Lower leg skin (tissue), 4 donors: Measurements from ENCODE around the gene TP53I13. TPM values are rescaled to one million over a fixed set of nuclear protein-coding genes. Genes with fewer than 3 reads are reported as not detected.

Experiments
- DNase-seq, 2 donors: peaks; one replicate each; pipeline ENCODE4 v3.0.0-alpha.2; 2019; ENCODE audit warnings: low spot score in 2 of 2
- H3K4me3 ChIP-seq: fragments of 200-600 bp; sonication (generic); 2 replicates; pipeline ENCODE4 v1.5.1; 2017; ENCODE audit warnings: mild to moderate bottlenecking, low read depth; ENCODE audit not compliant: poor library complexity, severe bottlenecking
- POLR2A ChIP-seq, 2 donors: fragments of 450-650 bp; IDR thresholded peaks; one replicate each; pipeline ENCODE4 v1.6.1; 2016 to 2017; ENCODE audit warnings: antibody characterized with exemption in 2 of 2, mild to moderate bottlenecking in 1 of 2, moderate library complexity in 1 of 2
- WGBS, 2 donors: methylation state at CpG; one replicate each; pipeline ENCODE4 v1.1.5; 2018; 5-methylcytosine and 5-hydroxymethylcytosine counted together
- intact Hi-C: fragments of 100-400 bp; cut with DNase I; formaldehyde crosslinking; loops from one replicate; pipeline ENCODE4 v1.15.0; 2023; ENCODE audit warnings: low total_unique reads
- total RNA-seq, 4 donors: library from RNA; depleted of rRNA; stranded (reverse); fragments of >200 nt; gene quantifications; one replicate each; pipeline ENCODE4 v1.1.0, GENCODE V29; 2016
- TF ChIP-seq, protein P1 (sequence below), 3 donors: fragments of 450-650 bp; IDR thresholded peaks; one replicate each; pipeline ENCODE4 v1.5.1; 2016; ENCODE audit warnings: antibody characterized with exemption in 3 of 3, mild to moderate bottlenecking in 3 of 3, moderate library complexity in 2 of 3

The TP53I13 gene
- total RNA-seq, 4 donors from 2014 or later = 30.2 to 55.8 (median 34.5) TPM

DNA sequence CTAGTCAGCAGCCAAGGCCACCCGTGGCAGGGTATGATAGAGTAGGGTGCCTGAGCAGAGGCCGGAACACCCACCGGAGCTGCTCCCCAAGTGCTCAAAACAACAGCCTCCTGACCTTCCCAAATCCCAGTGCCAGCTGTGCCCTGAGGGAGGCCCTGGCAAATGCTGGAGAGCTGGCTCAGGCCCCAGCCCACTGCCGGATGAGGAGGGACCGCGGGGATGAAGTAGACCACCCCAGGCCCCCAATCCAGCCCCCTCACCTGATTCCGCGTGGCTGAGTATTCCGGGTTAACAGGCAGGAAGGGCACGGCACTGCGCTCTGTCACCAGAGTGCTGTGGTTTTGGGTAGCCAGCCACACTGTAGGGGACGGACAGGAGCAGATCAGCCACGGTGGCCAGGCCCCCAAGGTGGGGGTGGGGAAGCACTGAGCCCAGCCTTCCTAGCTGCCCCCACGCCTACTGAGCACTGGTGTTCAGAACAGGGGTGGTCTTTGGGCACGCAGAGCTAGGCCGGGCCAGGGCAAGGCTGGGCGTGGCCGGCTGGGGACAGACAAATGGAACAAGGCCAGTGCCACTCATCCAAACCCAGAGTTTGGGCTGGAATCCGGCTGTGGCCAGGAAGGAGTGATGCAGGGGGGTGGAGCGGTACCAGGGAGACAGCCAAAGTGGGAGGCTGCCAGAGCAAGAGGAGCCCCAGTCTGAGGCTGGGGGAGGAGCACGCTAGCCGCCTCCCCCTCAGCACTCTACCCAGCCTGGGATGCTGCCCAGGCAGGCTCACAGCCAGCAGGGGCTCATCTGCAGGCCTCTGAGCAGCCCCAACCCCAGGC lies 9.1 kb downstream of the TP53I13 start:
- H3K4me3 ChIP-seq = no peak overlapping the region
- DNase-seq = peak in 1 of 2 donors; percentile 14
- intact Hi-C loops = loop anchor here (5.0 kb wide), 1 partner anchor 35 kb away; no protein-coding TSS in a partner anchor
- WGBS, 2 donors = 55 to 70% methylated on average over 18 to 22 of the region's 22 CpGs
- TF ChIP-seq, protein P1, sequence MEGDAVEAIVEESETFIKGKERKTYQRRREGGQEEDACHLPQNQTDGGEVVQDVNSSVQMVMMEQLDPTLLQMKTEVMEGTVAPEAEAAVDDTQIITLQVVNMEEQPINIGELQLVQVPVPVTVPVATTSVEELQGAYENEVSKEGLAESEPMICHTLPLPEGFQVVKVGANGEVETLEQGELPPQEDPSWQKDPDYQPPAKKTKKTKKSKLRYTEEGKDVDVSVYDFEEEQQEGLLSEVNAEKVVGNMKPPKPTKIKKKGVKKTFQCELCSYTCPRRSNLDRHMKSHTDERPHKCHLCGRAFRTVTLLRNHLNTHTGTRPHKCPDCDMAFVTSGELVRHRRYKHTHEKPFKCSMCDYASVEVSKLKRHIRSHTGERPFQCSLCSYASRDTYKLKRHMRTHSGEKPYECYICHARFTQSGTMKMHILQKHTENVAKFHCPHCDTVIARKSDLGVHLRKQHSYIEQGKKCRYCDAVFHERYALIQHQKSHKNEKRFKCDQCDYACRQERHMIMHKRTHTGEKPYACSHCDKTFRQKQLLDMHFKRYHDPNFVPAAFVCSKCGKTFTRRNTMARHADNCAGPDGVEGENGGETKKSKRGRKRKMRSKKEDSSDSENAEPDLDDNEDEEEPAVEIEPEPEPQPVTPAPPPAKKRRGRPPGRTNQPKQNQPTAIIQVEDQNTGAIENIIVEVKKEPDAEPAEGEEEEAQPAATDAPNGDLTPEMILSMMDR (IDR thresholded peaks at IDR 0.05) = no peak
- TF ChIP-seq POLR2A (IDR thresholded peaks at IDR 0.05) = no peak

DNA sequence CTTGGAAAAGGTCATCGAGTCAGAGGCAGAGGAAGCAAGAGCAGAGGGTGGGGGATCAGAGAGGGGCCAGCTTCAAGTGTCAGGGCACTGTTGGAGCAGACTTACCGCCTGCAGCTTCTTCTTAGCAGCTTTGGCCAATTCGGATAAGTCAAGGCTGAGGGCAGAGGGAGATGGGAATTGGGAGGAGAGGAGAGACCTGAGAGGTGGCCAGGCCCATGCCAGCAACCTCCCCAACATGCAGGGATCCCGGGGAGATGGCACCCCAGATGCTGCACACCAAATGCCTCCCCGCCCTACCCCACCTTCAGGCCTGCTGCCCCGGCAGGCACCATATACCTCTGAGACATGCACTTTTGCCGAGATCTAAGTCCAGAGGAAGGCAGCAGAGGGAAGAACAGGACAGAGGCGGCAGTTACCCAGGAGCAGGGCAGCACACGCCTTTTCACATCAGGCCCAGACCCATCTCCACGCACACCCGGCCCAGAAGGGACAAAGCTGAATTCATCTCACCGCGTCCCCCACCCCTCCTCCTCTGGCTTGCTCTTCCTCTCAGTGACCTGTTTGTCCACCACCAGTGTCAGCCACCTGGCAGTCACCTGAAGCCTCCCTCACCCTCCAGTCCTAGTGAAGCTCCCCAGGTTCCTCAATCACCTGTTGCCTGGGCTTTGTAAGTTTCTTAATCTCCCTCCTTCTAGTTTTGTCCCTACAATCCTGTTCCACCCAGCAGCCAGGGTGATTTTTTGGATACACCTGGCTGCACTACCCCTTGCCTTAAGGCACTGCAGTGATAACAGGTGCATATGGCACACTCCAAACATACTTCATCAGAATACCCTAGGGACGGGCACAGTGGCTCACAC lies 10.4 kb downstream of the TP53I13 start:
- intact Hi-C loops = loop anchor here (5.0 kb wide), 1 partner anchor 33 kb away; no protein-coding TSS in a partner anchor
- WGBS, 2 donors = 84 to 90% methylated on average over 14 of the region's 14 CpGs
- no peak for TF ChIP-seq POLR2A (IDR thresholded peaks at IDR 0.05)
- TF ChIP-seq, protein P1 (IDR thresholded peaks at IDR 0.05) = no peak
- no peak for DNase-seq
- no peak overlapping the region for H3K4me3 ChIP-seq

DNA sequence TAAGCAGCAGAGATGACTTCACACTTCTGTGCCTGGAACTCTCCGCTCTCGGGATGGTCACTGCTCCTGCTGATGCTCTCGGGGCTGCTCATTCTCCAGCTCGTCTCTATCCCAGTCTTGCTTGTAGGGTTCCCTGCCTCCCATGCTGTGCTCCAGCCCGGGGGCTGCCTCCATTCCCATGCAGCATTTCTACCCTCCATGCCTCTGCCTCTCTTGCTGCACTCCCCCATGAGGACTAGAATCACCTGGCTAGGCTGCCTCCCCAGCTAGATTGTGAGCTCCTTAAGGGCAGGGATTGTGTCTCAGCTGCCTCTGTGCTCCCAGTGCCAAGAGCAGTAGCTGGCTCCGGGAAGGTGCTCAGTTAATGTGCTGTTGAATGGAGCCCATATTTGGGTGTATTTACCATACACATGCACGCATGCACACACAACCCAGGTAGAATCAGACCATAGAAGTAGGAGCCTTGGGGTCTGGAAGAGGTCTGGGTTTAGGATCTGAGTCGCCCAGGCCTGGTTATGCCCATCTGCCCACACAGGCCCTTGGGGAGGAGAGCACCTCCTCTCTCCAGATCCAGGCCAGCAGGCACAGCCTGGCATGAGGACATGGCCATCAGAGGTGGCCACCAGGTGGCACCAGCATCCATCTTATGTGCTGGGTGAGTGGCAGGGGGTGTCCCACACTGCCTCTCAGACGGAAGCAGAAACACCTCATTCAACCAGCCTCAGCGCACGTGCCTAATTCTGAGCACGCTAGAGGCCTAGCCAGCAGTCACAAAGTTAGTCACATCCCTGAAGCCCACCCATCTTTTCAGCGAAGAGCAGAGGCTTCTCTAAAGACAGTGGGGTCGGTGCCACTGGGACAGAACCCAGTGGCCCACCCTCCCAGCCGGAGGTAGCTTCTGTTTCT lies 11.6 kb downstream of the TP53I13 start:
- TF ChIP-seq, protein P1 (IDR thresholded peaks at IDR 0.05) = peak in 1 of 3 donors; percentile 44
- TF ChIP-seq POLR2A (IDR thresholded peaks at IDR 0.05) = no peak
- 59 to 63% methylated on average over 14 to 15 of the region's 15 CpGs for WGBS, 2 donors
- no peak overlapping the region for H3K4me3 ChIP-seq
- intact Hi-C loops = loop anchor here (5.0 kb wide), 1 partner anchor 32 kb away; no protein-coding TSS in a partner anchor
- peak; percentile 75 to 97 for DNase-seq

DNA sequence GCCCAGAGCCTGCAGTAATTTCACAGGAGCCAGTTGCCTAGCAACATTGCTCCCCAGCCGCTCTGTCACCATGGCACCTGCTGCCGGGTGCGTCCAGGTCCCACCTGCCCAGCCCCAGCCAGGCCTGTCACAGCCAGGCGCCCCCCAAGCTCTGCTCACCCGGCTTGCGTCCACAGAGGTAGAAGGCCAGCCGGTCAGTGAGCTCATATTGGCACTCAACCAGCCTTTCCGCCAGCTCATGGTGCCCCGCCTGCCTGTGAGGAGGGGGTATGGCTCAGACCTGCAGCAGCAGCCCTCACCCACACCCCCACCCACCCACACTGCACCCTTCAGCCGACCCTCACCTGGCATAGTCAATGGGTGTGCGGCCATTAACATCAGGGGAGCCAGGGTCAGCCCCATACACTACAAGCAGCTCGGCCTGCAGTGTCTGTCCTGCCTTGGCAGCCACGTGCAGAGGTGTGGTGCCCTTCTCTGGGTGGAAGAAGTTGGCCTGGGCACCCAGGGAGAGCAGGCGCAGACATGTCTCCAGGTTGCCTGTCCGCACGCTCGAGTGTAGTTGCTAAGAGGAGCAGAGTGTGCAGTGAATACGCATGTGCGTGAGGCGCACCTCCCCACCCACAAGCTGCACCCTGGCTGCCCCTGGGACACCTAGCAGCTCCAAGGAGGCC lies 13.2 kb downstream of the TP53I13 start:
- TF ChIP-seq, protein P1 (IDR thresholded peaks at IDR 0.05) = no peak
- TF ChIP-seq POLR2A (IDR thresholded peaks at IDR 0.05) = no peak
- 59 to 68% methylated on average over 13 to 20 of the region's 20 CpGs for WGBS, 2 donors
- DNase-seq = peak in 1 of 2 donors; percentile 60
- intact Hi-C loops = no loop called here
- H3K4me3 ChIP-seq = no peak overlapping the region
